Activated T-helper 1 cell treated with anti-CD3 and anti-CD28 coated beads, Interleukin-12 subunit alpha, Interleukin-12 subunit beta, Interleukin-2, Interleukin-4 antibody, amounts not matched to agents 30 ng/mL and 10 ng/mL and 1 ng/mL, durations not matched to agents 14 hours and 24 hours and 36 hours (primary cell): Measurements from ENCODE around the gene NAV2. TPM values are rescaled to one million over a fixed set of nuclear protein-coding genes. Genes with fewer than 3 reads are reported as not detected.

Source experiments
- DNase-seq: peaks from one replicate; pipeline ENCODE4 v3.0.0; 2021; ENCODE audit warnings: low spot score
- H3K27ac Mint-ChIP-seq: one replicate; pipeline ENCODE4 v1.8.0; 2021; ENCODE audit warnings: mild to moderate bottlenecking, mixed read lengths
- H3K27me3 Mint-ChIP-seq: one replicate; pipeline ENCODE4 v1.8.0; 2022; ENCODE audit warnings: mild to moderate bottlenecking, moderate library complexity, mixed read lengths; ENCODE audit not compliant: insufficient read depth
- H3K36me3 Mint-ChIP-seq: one replicate; pipeline ENCODE4 v1.8.0; 2021; ENCODE audit warnings: low read depth, mixed read lengths
- H3K4me1 Mint-ChIP-seq: one replicate; pipeline ENCODE4 v1.8.0; 2021; ENCODE audit warnings: low read depth, mixed read lengths
- H3K4me3 Mint-ChIP-seq: one replicate; pipeline ENCODE4 v1.8.0; 2021; ENCODE audit warnings: mild to moderate bottlenecking, moderate library complexity, mixed read lengths
- H3K9me3 Mint-ChIP-seq: one replicate; pipeline ENCODE4 v1.8.0; 2021; ENCODE audit warnings: mixed read lengths
- intact Hi-C: fragments of 100-400 bp; cut with micrococcal nuclease; formaldehyde crosslinking; loops from one replicate; pipeline ENCODE4 v1.15.1; 2024
- total RNA-seq: library from RNA; stranded (reverse); gene quantifications from 2 replicates; pipeline ENCODE4 v1.2.3, GENCODE V29; 2022

NAV2 gene
- total RNA-seq, 1 donor from 2014 or later: 0.34 TPM

GRCh38 chr11:19786644-19787043, 74.0 kb downstream of the NAV2 start:
- DNase-seq: no peak
- Mint-ChIP-seq H3K9me3 (no peaks in the 10 kb centered on the region), H3K4me3 (no peak overlapping the region), H3K36me3 (no peaks in the 10 kb centered on the region), H3K27ac (no peak overlapping the region), H3K27me3 (peaks cover 15% of the 10 kb centered on the region), H3K4me1 (no peaks in the 10 kb centered on the region)
- intact Hi-C loops: no loop called here

GRCh38 chr11:19788435-19788834, 75.8 kb downstream of the NAV2 start:
- DNase-seq: no peak
- Mint-ChIP-seq H3K27me3 (peaks cover 9% of the 10 kb centered on the region), H3K27ac (no peak overlapping the region), H3K4me1 (no peaks in the 10 kb centered on the region), H3K4me3 (no peak overlapping the region), H3K36me3 (no peaks in the 10 kb centered on the region), H3K9me3 (no peaks in the 10 kb centered on the region)
- intact Hi-C loops: no loop called here

DNA sequence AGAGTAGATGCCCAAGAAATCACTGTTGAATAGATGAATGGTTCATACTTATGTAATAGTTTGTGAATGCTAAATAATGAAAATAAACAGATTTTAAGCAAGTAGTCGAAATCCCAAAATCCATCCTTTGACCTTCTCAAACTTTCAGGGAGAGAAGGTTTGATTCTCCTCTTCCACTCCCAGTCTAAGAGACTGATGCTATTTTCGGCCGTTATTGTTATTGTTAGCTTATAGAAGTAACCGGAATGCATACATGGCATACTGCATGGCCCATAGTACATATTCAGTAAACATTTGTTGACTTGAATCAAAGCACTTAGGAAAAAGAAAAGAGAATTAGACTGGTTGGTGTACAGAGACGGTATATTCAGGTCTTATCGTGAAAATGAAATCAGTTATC, 76.6 kb downstream of the NAV2 start:
- DNase-seq: no peak
- H3K9me3 Mint-ChIP-seq: no peaks in the 10 kb centered on the region
- H3K27me3 Mint-ChIP-seq: peaks cover 11% of the 10 kb centered on the region
- intact Hi-C loops: no loop called here
- H3K27ac Mint-ChIP-seq: no peak overlapping the region
- no peaks in the 10 kb centered on the region for H3K4me1 Mint-ChIP-seq
- no peak overlapping the region for H3K4me3 Mint-ChIP-seq
- no peaks in the 10 kb centered on the region for H3K36me3 Mint-ChIP-seq

DNA sequence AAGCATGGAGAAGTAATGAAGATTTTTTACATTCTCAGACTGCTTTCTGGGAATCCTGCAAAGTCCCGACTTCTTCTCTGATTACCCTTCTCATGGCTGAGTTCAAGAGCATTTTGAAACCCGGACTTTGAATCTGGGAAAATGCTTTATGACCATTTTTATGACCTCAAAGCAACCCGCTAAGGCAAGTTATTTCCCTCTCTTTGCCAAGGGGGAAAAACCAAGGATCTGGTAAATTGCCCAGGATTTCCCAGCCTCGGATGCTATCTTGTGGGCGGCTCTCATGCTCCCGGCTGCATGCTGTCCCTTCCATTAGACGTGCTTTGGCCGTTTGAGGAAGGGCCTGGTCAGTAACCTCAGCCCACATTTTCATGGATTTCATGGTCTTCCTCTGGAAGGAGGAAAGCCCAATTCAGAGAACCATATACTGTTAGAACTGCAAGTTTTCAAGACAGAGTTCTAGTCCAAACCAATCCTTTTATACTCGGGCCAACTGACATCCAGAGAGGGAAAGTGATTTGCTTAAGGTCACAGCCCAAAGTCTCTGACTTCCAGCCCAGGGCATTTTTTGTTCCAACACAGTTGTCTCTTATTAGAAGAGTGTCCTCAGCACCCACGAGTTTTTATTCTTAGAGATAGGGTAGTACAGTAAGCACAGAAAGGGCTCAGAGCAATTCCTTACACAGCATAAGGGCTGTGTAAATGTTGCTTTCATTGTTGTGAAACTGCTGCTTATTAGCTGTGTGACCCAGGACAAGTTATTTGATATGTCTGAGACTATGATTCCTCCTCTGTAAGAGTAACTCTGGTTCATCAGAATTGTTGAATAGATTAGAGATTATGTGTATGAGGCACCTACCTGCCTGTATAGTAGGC, 77.4 kb downstream of the NAV2 start:
- DNase-seq: no peak
- H3K27me3 Mint-ChIP-seq: peaks cover 11% of the 10 kb centered on the region
- H3K4me1 Mint-ChIP-seq: no peaks in the 10 kb centered on the region
- intact Hi-C loops: no loop called here
- no peak overlapping the region for H3K4me3 Mint-ChIP-seq
- no peaks in the 10 kb centered on the region for H3K9me3 Mint-ChIP-seq
- H3K27ac Mint-ChIP-seq: no peak overlapping the region
- no peaks in the 10 kb centered on the region for H3K36me3 Mint-ChIP-seq

GRCh38 chr11:19790831-19791552, 78.4 kb downstream of the NAV2 start:
- H3K4me3 Mint-ChIP-seq: no peak overlapping the region
- H3K36me3 Mint-ChIP-seq: no peaks in the 10 kb centered on the region
- intact Hi-C loops: no loop called here
- no peaks in the 10 kb centered on the region for H3K9me3 Mint-ChIP-seq
- H3K27ac Mint-ChIP-seq: no peak overlapping the region
- no peaks in the 10 kb centered on the region for H3K4me1 Mint-ChIP-seq
- DNase-seq: no peak
- peaks cover 11% of the 10 kb centered on the region for H3K27me3 Mint-ChIP-seq

GRCh38 chr11:19792510-19792909, 79.9 kb downstream of the NAV2 start:
- intact Hi-C loops: no loop called here
- Mint-ChIP-seq H3K4me1 (no peaks in the 10 kb centered on the region), H3K9me3 (no peaks in the 10 kb centered on the region), H3K36me3 (no peaks in the 10 kb centered on the region), H3K4me3 (no peak overlapping the region), H3K27ac (no peak overlapping the region), H3K27me3 (peaks cover 9% of the 10 kb centered on the region)
- DNase-seq: no peak

- Mint-ChIP-seq H3K9me3 (no peaks in the 10 kb centered on the region), H3K4me3 (no peak overlapping the region), H3K4me1 (no peaks in the 10 kb centered on the region), H3K27ac (no peak overlapping the region), H3K36me3 (no peaks in the 10 kb centered on the region), H3K27me3 (peaks cover 9% of the 10 kb centered on the region)
- DNase-seq: no peak
- intact Hi-C loops: no loop called here
Observed at GRCh38 chr11:19793326-19793725, 80.7 kb downstream of the NAV2 start.

DNA sequence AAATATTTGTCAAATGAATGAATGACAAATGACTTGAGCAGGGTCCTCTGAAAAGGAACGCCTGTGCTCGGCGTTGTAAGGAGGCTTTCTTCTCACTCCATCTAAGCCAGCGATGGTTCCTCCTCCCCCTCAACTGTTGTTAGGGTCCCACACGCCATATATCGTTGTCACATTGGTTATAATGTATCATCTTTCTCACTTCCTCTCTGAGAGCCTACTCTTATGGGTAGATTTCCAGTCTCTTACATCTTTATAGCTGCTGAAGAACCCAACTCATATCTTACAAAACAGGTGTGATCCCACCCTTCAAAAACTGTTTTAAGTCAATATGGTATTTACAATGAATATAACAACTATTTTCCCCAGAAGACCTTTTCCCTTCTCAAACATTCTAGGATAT, 81.5 kb downstream of the NAV2 start:
- peaks cover 4% of the 10 kb centered on the region for H3K27me3 Mint-ChIP-seq
- no peak overlapping the region for H3K4me3 Mint-ChIP-seq
- H3K27ac Mint-ChIP-seq: no peak overlapping the region
- no peak for DNase-seq
- H3K4me1 Mint-ChIP-seq: no peaks in the 10 kb centered on the region
- H3K36me3 Mint-ChIP-seq: no peaks in the 10 kb centered on the region
- intact Hi-C loops: no loop called here
- no peaks in the 10 kb centered on the region for H3K9me3 Mint-ChIP-seq

GRCh38 chr11:19795082-19795481, 82.4 kb downstream of the NAV2 start:
- no peak for DNase-seq
- H3K36me3 Mint-ChIP-seq: no peaks in the 10 kb centered on the region
- H3K4me1 Mint-ChIP-seq: no peaks in the 10 kb centered on the region
- intact Hi-C loops: no loop called here
- H3K27me3 Mint-ChIP-seq: peaks cover 4% of the 10 kb centered on the region
- no peaks in the 10 kb centered on the region for H3K9me3 Mint-ChIP-seq
- H3K27ac Mint-ChIP-seq: no peak overlapping the region
- H3K4me3 Mint-ChIP-seq: no peak overlapping the region

DNA sequence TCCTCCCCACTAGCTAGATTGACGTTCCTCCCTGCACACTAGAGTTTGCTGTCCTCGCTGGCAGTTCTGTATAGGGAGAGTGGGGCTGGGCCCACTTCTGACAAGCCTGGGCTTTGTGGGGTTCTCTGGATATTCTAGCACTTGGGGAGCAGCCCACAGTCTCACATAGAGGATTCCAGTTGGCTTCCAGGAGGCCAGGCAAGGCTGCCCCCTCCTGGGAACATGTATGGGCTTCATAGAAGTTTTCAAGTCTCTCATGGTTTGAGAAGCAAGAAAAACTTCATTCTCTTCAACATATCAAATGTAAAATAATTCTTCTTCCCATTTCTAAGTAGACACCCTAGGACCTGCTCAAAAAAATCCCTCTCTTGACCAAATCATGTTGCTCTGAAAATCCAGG, 87.5 kb downstream of the NAV2 start:
- Mint-ChIP-seq H3K9me3 (no peaks in the 10 kb centered on the region), H3K4me3 (no peak overlapping the region), H3K4me1 (no peaks in the 10 kb centered on the region), H3K27me3 (no peaks in the 10 kb centered on the region), H3K27ac (no peak overlapping the region), H3K36me3 (no peaks in the 10 kb centered on the region)
- no peak for DNase-seq
- intact Hi-C loops: no loop called here

- Mint-ChIP-seq H3K4me1 (no peaks in the 10 kb centered on the region), H3K4me3 (no peak overlapping the region), H3K9me3 (no peaks in the 10 kb centered on the region), H3K27ac (no peak overlapping the region), H3K27me3 (no peaks in the 10 kb centered on the region), H3K36me3 (no peaks in the 10 kb centered on the region)
- intact Hi-C loops: no loop called here
- DNase-seq: no peak
Observed at GRCh38 chr11:19800714-19801519, 88.3 kb downstream of the NAV2 start.

DNA sequence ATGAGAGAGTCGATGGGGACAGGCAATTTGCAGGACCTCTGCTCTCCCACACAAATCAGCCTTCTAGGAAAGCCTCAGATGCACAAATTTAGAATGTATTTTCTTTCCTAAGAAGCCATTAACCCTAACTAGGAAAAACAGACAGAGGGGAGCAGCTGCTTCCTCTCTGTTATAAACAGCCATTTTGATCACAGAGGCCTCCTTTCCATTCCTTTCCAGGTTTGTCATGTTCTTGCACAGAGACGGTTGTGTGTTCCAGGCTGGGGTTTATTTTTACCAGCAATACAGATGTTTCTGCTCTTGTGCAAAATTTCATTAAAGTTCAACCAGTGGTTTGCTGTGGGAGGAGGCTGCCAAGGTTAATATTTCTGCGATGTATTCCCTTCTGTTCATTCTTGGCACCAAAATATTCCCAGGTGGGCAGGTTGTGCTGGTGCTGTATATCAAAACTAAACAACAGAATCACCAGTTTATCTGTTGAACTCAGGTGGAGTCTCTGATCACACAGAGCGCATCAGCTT, 90.2 kb downstream of the NAV2 start:
- peaks cover 2% of the 10 kb centered on the region for H3K27me3 Mint-ChIP-seq
- intact Hi-C loops: no loop called here

More for the DNA sequence above, 90.2 kb downstream of the NAV2 start:
- Mint-ChIP-seq H3K27ac (no peak overlapping the region), H3K9me3 (no peaks in the 10 kb centered on the region), H3K4me1 (no peaks in the 10 kb centered on the region), H3K4me3 (no peak overlapping the region), H3K36me3 (no peaks in the 10 kb centered on the region)
- no peak for DNase-seq
